GM19438 (cell line): ENCODE measurements around the gene FAM227A.
A peak's percentile ranks its signal among the peaks of the same experiment; 100 is the strongest.

ENCODE experiments used
- ATAC-seq: cut with Tn5 transposase; IDR thresholded peaks from one replicate; pipeline ENCODE4 v1.9.1; 2021; ENCODE audit warnings: low read depth; ENCODE audit not compliant: unreplicated experiment

Gene FAM227A

DNA sequence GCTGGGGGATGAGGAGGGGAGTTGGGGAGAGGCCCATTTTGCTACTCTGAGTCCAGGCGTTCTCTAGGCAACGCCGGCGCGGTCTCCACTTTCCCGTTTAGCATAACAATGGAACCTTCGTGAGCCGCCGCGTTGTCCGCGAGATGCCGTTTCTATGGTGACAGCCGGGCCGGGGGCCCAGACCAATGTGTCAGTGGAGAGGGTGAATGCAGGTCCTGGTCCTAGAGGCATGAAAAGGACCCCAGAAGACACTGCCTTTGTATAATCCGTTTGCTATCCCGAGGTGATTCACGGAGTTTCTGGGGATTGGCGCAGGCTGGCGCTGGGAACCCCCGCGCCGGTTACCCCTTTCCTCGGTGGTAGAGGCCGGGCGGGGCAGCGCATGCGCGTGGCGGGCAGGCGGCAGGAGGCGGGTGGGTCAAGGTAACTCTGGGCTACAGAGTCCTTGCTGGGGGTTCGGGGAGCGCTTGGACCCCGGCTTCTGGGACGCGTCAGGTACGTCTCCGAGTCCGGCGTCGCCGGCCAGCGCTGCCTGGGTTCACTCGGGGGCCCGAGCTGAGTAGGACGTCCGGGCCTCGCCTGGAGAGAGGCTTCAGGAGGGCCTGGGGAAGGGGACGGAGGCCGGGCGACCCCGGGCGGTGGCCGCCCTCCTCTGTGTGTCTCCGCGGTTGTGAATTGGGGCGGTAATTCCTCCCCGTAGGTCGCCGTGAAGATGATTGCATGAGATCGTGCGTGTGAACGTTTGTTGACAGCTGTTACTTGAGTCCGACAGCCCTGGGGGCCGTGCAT, at the start of gene FAM227A, which contains the start of gene CBY1:
FAM227A (minus strand) TSS at position 137 of the 789 bp plus-strand sequence. CDS start 6,224 bp downstream, outside the sequence.
CBY1 (plus strand) TSS at position 383 of the 789 bp plus-strand sequence. CDS start 11,417 bp downstream, outside the sequence.
- ATAC-seq: peak; percentile 75

DNA sequence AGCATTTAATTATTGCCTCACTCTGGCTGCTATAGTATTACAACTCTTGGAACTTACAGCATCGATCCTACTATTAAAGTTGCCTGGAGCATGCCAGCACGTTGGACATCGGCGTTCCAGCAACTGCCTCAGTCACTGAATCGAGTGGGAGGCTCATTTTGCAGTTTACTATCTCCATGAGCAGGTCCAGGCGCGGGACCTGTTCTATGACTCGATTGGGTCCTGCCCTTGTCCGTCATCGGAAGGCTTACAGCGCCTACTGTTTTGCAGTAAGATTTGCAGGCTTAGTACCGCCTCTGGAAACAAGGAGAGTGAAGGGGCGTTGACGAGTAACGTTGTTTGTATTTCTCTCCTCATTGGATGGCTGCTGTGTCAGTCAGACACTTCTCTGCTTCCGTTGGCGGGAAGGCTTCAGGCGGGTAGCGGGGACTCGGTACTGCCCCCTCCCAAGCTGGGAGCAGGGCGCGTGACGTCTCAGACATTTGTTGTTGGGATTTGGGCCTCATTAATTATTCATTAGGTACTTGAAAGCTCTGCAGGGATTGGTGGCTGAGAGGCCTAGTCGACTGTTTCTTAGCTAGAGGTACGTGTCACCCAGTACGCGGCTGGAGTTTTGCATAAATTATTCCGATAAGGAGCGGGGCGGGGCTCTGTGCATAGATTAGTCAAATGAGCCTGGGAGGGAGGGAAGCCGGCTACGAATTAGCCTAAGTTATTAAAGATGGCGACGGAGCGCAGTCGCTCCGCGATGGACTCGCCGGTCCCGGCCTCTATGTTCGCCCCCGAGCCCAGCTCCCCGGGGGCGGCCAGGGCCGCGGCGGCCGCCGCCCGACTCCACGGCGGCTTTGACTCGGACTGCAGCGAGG, 49.3 kb upstream of the FAM227A start, which contains the start of gene GTPBP1:
GTPBP1 (plus strand) TSS at position 710 of the 866 bp plus-strand sequence; CDS start at position 722, 12 bp downstream.
- ATAC-seq: peak; percentile 71

DNA sequence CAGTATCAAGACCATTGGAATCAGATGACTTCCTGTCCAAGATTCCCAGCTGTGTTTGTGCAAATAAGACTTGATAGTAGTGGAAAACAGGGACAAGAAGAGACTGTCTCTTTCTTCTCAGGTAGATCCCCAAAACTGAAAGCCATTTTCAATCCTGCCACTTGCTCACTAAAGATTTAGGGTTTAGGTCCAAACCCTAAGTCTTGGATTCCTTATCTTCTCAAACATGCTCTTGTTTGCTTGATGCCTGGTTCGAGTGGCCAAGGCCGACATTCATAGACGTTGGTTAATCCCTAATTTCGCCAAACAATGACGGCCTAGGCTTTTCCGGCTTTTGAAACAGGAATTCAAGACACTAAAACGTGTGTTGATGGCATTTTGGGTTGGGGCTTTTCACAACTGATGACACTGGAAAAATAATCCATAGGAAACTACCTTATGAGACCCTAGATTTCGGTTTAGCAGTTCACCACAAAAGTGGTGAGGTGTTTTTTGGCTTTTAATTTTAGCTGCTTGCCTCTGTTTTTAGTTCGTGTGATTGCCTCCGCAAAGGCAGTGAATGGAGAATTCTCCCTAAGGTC, 48.6 kb upstream of the FAM227A start:
- no peak for ATAC-seq

DNA sequence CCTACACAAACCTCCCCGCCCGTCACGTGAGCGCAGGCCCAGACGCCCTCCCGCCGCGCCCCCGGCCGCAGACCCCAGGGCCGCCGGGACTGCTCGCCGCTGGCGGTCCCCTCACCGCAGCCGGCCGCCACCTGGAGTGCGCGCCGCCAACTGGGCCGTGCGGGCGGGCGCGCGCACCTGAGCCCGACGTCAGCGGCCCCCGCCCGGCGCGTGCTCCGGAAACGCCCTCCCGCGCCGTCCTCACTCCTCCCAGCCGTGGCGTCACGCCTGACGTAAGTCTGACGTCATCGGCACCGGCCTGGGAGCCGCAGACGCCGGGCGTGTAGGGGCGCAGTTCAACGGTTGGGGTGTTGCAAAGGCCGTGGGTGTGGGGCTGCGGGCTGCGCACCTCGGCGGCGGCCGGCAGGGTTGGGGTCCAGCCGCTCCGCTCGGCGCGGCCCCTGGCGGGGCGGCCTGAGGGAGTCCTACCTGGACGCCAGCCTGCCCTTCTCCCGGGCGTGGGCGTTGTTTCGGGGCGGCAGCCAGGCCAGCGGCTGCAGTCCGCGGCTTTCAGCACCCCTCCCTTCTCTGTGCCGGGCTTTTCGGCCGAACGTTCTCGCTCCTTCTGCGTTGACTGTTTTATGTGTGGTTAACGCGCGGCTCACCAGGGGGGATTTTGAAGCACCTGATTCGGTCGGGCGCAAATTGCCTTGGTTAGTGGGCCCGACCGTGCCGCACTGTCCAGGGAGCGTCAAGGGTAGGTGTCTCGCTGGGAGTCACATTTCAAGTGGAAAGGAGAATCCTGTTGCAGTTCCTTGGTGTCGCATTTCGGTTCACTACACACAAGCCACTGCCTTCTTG, 44.8 kb upstream of the FAM227A start, which contains the start of gene JOSD1:
JOSD1 (minus strand) TSS at position 155 of the 840 bp plus-strand sequence. CDS start 956 bp downstream, outside the sequence.
- peak; percentile 33 for ATAC-seq

DNA sequence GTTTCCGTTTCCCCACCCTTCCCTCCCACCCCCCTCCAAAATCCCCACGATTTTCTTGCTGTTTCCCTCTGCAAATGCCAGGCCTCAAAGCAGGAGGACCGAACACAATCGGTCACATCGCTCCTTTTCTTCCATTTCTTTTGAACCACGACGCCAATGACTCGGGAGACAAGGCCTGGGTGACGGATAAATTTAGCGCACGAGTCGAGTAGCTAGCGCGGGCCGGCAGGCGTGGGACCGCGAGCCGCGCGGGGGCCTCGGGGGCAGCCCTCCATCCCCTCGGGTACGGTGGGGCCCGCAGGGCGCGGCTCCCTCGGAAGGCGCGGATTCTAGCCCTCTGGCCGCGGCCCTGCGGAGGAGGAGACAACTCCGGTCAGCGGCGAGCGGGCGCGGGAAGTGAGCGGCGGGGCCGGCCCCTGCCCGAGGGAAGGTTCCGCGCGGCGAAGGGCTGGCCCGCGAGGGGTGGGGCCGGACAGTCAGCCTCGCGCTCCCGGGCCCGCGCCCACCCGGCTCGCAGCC, 44.1 kb upstream of the FAM227A start:
- peak; percentile 13 for ATAC-seq

DNA sequence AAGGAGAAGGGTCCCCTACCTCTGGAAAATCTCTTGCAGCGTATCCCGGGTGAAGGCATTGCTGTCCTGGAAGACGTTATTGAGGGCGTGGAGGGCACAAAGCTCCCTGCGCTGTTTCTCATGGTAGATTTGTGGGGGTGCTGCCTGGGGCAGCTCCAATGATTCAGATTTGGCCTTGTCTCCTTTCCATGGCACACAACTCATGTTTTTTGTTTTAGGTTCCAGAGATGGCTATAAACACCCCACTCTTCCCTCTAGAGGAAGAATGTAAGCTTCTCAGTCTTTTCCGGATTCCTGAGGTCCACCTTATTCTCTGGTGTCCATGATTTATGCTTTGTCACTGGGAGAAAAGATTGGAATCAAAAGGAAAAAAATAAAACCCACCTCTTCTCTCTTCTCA, 43.6 kb upstream of the FAM227A start:
- ATAC-seq: no peak

DNA sequence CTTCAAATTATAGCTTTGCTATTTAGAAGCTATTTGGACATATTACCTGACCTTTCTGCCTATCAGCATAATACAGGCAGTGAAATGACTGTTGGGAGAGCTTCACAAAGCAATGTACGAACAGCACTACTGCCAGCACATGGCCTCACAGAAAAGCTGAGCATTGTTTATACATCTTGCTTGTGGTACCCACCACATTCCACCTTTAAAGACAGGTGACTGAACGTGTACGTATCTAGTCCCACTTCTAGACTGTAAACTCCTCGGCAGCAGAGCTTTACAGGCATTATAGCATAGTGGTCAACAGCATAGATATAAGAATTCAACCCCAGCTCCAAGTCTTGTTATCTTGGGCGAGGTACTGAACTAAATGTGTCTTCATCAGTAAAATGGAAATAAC, 43.0 kb upstream of the FAM227A start:
- ATAC-seq: no peak

DNA sequence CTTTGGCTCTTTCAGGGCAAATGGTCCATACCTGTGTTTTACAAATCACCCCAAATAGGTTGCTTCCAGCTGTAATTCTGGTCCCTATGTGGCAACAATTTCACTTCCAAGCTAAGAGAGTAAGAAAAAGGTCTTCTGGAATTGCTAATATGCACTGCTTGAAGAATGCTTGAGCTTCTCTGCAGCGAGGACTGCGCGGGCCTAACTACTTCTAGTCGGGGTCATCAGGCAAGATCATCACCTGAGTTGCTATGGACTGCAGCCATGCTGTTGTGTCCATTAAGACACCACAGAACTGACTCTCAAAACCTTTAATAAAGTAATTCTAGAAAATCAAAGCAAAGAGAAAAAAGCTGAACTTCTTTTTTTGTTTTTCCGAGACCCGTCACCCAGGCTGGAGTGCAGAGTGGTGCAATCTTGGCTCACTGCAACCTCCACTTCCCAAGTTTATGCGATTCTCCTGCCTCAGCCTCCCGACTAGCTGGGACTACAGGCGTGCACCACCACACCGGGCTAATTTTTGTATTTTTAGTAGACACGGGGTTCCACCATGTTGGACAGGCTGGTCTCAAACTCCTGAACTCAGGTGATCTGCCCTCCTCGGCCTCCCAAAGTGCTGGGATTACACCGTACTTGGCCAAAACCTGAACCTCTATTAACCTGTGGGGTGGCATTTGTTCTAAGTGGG, 42.4 kb upstream of the FAM227A start:
- ATAC-seq: no peak

DNA sequence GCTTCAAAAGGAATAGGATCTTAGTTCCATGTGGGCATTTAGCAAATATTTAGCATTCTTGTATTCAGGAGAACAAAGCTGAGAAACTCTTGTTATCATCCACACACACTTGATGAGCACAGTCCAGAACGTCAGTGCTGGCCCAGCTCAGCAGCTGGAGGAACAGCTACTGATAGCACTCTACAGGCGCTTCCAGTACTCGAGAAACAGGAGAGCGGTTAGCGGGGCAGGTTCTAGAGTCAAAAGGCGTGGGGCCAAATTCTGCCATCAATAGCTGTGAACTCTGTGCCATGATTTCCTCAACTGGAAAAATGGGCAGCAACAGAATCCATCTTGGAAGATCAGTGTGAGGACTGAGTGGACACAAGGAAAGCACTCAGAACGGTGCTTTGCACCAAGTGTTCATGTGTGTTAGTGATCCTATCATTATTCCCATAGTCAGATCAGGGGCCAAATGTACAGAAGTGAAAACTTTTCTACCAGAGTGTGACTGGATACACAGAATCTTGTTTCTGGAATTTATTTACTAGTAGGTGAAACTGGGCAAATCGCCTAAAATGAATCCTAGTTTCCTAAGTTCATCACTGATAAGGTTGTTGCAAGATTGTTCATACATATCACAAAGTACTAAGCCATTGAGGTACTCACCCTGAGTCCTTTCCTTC, 41.4 kb upstream of the FAM227A start:
- ATAC-seq: no peak

DNA sequence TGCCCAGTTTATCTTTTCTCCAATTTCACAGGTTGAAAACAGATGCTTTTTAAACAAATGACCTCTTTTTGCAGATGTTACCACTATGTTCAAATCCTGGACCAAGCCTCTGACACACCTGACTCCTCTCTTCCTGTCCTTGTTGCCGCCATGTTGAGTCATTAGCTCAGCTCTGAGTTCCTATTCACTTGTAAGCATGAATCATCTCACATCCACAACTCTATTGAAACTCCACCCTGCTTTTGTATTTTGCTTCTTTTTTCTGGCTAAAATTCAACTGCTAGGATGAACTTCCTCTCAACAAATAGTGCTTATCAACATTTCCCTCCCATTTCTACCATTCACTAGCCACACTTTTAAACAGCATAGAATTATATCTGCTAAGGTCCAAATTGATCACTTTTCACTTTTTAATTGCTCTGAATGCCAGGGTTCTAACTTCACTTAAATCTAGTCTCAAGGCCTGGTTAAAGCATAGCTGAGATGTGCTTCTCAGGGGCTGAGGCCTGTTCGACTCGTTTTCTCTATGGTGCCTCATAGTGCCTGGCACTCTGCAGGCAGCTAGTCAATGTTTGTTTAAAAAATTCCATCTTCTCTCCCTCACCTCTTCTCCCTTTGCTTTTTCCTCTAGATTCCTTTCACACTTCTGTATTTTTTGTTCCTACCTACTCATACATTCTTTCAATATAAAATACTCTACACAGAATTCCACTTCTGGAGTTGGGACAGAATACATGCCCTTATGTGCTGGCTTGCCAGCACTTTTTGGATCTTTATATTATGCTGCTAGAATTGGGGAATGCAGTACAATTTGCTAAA, 40.6 kb upstream of the FAM227A start:
- ATAC-seq: no peak

DNA sequence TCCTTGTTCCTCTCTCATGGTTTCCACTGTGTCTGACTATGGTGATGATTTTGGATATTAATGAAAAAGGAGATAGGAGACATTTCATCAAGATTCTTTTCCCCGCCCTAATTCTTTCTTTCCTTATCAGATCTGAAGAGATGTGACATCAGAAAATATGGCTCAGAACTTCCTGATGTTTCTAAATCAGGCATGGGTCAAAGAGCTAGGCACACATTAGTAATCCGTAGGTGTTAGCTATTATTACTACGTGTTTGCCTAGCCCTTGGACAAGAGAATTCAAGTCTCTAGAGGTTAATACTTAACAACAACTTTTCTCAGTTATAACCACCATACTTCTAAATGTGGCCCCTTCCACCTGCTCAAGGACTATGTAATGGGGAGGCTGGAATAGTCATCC, 38.7 kb upstream of the FAM227A start:
- no peak for ATAC-seq

DNA sequence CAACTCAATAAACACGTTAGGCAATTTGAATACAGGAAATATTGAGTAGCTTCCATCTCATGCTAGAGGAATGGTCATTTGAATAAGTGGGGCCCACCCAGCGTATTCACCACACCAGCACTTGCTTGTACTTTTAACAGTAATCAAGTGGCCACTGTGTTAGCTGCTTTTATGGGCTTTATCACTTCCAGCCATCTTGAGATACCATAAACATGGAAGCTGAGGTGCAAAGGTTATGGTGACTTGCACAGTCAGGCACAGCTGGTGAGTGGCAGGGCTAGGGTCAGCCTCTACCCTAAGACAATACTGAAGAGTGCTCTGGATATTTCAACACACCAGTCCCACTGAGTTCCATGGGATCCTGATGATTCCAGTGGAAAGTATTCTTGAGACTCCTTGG, 37.9 kb upstream of the FAM227A start:
- ATAC-seq: no peak

DNA sequence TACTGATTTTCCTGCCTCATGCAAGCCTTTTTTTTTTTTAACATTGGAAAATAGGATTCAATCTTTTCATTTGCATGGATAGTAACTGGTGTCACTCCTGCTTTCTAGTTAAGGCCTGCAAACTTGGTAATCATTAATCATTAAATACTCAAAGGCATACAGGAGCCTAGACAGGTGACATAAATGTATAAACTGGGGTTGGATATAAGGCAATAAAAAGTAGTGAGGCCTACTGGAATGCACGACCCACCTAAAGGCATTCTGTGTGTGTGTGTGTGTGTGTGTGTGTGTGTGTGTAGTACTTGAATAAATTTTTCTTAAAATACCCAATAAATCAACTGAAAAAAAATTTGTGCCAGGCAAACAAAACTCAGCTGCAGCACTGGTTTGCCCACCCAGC, 33.5 kb upstream of the FAM227A start:
- no peak for ATAC-seq

DNA sequence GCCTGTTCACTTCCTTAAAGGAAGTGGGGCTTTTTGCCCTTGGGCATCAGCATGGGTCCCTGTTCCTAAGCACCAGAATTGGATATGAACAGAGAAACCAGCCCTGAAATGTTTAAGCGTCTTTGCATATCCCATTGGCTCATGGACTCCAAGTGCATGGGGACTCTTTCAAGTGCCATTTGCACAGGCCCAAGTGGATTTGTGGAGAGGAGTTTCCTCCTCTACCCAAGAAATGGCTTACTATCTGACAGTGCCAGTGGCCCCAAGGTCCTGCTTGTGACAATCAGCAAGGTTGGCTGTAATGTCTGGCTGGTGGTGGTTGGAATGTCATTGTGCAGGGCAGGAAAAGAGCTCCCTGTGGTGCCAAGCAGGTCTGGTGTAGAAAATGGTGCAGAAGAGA, 29.6 kb upstream of the FAM227A start:
- no peak for ATAC-seq

DNA sequence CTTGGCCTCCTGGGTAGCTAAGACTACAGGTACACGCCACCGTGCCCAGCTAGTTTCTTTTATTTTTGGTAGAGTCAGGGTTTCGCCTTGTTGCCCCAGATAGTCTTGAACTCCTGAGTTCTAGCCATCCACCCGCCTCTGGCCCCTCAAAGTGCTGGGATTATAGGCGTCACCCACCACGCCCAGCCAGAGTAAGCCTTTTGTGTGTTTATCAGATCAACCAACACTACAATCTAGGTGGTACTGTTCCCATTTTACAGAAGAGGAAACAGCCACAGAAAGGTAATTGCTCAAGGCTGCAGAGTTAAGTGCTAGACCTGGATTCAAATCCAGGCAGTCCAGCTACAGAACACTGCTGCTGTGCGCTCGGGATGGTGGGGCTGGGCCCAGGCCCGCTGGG, 28.7 kb upstream of the FAM227A start:
- ATAC-seq: no peak

DNA sequence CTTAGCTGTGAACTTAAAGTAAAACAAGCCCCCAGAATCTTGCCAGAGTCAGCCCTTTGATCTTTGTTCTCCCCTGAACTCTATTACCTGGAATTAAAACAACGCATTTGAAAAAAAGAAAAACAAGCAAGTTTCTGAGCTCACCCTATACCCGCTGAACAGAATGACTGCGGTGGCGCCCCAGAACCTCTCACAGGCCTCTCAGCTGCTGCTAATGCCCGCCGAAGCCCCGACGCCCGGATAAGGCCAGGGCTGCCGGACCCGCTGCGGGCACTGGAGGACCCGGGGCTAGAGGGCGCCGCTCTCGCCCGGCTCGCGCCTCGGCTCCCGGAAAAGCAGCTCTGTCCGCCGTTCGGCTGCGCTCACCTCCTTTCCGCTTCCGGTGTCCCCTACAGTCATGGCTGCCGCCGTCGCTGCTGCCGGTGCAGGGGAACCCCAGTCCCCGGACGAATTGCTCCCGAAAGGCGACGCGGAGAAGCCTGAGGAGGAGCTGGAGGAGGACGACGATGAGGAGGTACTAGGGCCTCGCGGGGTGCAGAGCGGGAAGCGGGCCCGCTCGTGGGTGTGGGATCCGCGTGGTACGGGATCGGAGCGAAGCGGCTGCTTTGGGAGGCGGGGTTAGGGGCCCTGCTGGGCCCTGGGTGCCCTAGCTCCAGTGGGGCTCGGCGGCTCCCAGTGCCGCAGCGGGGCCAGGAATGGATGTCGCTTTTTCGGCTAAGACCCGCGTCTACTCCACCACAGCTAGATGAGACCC, 25.6 kb upstream of the FAM227A start, which contains the start of gene TOMM22:
TOMM22 (plus strand) TSS at position 376 of the 754 bp plus-strand sequence; CDS start at position 398, 22 bp downstream.
- ATAC-seq: peak; percentile 79

DNA sequence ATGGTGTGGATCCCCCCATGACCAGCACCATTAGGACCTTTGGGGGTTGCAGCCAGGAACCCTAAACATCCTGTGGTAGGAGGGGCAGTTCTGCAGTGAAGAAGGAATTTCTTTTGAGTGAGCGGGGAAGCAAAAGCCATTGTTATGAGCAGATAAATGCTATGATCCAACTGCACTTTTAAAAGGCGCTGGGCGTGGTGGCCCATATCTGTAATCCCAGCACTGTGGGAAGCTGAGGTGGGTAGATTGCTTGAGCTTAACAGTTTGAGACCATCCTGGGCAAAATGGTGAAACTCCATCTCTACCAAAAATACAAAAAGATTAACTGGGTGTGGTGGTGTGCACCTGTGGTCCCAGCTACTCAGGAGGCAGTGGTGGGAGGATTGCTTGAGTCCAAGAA, 19.6 kb upstream of the FAM227A start:
- ATAC-seq: no peak
